Measurements from ENCODE around the gene TSEN15. TPM values are rescaled to one million over a fixed set of nuclear protein-coding genes. Genes with fewer than 3 reads are reported as not detected.

Gene TSEN15
- total and polyA plus RNA-seq, 9 of the 15 experiments (the other 6 are each of a cell fraction or from before 2014, with no cell fraction given), result 25.6 to 121 (median 91.3) TPM

GRCh38 chr1:184031409-184032107, 20.0 kb upstream of the TSEN15 start (continued):
- TF ChIP-seq REST (IDR thresholded peaks at IDR 0.05; ENCODE audit: borderline replicate concordance) (peak; percentile 57; the same call in 1 of the 2 replicates), REST (CRISPR knock-in tag; IDR thresholded peaks at IDR 0.05; ENCODE audit: low read depth) (no peak), MAX (CRISPR knock-in tag; IDR thresholded peaks at IDR 0.05) (no peak), ZNF740 (CRISPR knock-in tag; IDR thresholded peaks at IDR 0.05) (no peak), ZNF740 (tag; IDR thresholded peaks at IDR 0.05) (no peak; a peak in 1 of 4 replicates), ZBTB43 (CRISPR knock-in tag; IDR thresholded peaks at IDR 0.05) (no peak), POLR2A (conservative IDR thresholded peaks at IDR 0.05) (peak; percentile 47; the same call in 1 of the 2 replicates), ZNF280A (IDR thresholded peaks at IDR 0.05; ENCODE audit: low read depth, partially characterized antibody) (peak; percentile 25), ZBTB7A (IDR thresholded peaks at IDR 0.05; ENCODE audit: borderline replicate concordance, control insufficient read depth, low read depth, low read length) (no peak), RCOR1 (IDR thresholded peaks at IDR 0.05; ENCODE audit: borderline replicate concordance in 1 of 2, low read depth in 2 of 2, low read length in 2 of 2) (peak in 1 of 2 experiments; percentile 78; a peak in 2 of 4 replicates), IRF9 (tag; IDR thresholded peaks at IDR 0.05) (peak; percentile 80), ZNF143 (CRISPR knock-in tag; IDR thresholded peaks at IDR 0.05) (no peak), ZNF644 (tag; IDR thresholded peaks at IDR 0.05; ENCODE audit: low read depth) (peak; percentile 70)

Data from K562 (cell line).